Measurements from ENCODE around the gene RREB1. TPM values are rescaled to one million over a fixed set of nuclear protein-coding genes. Genes with fewer than 3 reads are reported as not detected.

The RREB1 gene
- total and polyA plus RNA-seq, 2 experiments from 2014 or later, result 8.5 to 25.5 TPM

DNA sequence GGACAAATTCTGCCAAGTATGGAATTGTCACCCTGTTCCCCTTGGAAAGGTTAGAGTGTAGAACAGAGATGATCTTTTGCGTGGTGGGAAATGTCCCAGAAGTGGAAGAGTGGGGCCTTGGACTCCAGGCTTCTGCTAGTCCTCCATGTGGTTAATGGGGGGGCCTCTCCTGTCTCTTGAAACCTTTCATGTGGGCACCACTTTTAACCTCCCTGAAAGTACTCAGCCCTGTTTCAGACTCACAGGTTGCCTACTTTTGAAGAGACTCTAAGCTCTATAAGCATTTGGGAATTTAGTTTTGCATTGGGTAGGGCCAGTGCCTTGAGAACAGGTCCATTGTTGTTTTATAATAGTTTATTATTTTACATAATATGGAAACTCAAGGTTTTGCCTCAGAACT is 17.5 kb downstream of the RREB1 start:
- no peaks in the 10 kb centered on the region for H3F3A ChIP-seq (replicated peaks; ENCODE audit: low read depth)
- peaks cover 20% of the 10 kb centered on the region for H3K36me3 Mint-ChIP-seq (ENCODE audit: low read depth)
- no peak overlapping the region for H3K27ac ChIP-seq (ENCODE audit: low read depth)
- no peak overlapping the region for H3K27ac Mint-ChIP-seq
- H3K9me3 Mint-ChIP-seq, result no peaks in the 10 kb centered on the region; the same call in 2 of the 3 replicates
- DNase-seq (ENCODE audit: low spot score) (no peak), ATAC-seq (no peak)
- H3K9me2 ChIP-seq (ENCODE audit: insufficient read depth), result no peaks in the 10 kb centered on the region
- peaks cover 97% of the 10 kb centered on the region for H3K79me2 ChIP-seq (replicated peaks; ENCODE audit: insufficient read depth)
- peaks cover 7% of the 10 kb centered on the region; the same call in 1 of the 2 replicates for H4K20me1 ChIP-seq (replicated peaks; ENCODE audit: insufficient read depth)
- no peak overlapping the region for H2AFZ ChIP-seq
- peaks cover 35% of the 10 kb centered on the region for H3K4me1 Mint-ChIP-seq
- H3K4me2 ChIP-seq, result no peak overlapping the region
- H3K4me3 Mint-ChIP-seq, result no peak overlapping the region
- H3K27me3 Mint-ChIP-seq (ENCODE audit: insufficient read depth, low read depth, poor library complexity), result peaks cover 4% of the 10 kb centered on the region
- no peaks in the 10 kb centered on the region for H3K27me3 ChIP-seq (ENCODE audit: insufficient read depth)
- no peaks in the 10 kb centered on the region for H3K36me3 ChIP-seq (ENCODE audit: insufficient read depth)
- H3K4me1 ChIP-seq (ENCODE audit: insufficient read depth), result peaks cover 10% of the 10 kb centered on the region; the same call in 1 of the 2 replicates
- TF ChIP-seq ZNF331 (CRISPR knock-in tag; IDR thresholded peaks at IDR 0.05; ENCODE audit: low read depth) (no peak), ZNF114 (CRISPR knock-in tag; IDR thresholded peaks at IDR 0.05) (no peak), STAT1 (IDR thresholded peaks at IDR 0.05; ENCODE audit: unreplicated experiment) (no peak)
- TF ChIP-seq, protein P1, sequence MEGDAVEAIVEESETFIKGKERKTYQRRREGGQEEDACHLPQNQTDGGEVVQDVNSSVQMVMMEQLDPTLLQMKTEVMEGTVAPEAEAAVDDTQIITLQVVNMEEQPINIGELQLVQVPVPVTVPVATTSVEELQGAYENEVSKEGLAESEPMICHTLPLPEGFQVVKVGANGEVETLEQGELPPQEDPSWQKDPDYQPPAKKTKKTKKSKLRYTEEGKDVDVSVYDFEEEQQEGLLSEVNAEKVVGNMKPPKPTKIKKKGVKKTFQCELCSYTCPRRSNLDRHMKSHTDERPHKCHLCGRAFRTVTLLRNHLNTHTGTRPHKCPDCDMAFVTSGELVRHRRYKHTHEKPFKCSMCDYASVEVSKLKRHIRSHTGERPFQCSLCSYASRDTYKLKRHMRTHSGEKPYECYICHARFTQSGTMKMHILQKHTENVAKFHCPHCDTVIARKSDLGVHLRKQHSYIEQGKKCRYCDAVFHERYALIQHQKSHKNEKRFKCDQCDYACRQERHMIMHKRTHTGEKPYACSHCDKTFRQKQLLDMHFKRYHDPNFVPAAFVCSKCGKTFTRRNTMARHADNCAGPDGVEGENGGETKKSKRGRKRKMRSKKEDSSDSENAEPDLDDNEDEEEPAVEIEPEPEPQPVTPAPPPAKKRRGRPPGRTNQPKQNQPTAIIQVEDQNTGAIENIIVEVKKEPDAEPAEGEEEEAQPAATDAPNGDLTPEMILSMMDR (conservative IDR thresholded peaks at IDR 0.05; ENCODE audit: low read depth in 2 of 2), result no peak
- no peak overlapping the region for H3K4me3 ChIP-seq

GRCh38 chr6:7126754-7127153 is 19.0 kb downstream of the RREB1 start:
- peaks cover 7% of the 10 kb centered on the region; the same call in 1 of the 2 replicates for H4K20me1 ChIP-seq (replicated peaks; ENCODE audit: insufficient read depth)
- H3K9me2 ChIP-seq (ENCODE audit: insufficient read depth), result no peaks in the 10 kb centered on the region
- Mint-ChIP-seq H3K4me3 (no peak overlapping the region), H3K27ac (no peak overlapping the region), H3K4me1 (peaks cover 33% of the 10 kb centered on the region), H3K9me3 (no peaks in the 10 kb centered on the region; the same call in 2 of the 3 replicates), H3K36me3 (ENCODE audit: low read depth) (peaks cover 20% of the 10 kb centered on the region), H3K27me3 (ENCODE audit: insufficient read depth, low read depth, poor library complexity) (peaks cover 4% of the 10 kb centered on the region)
- ATAC-seq (no peak), DNase-seq (ENCODE audit: low spot score) (no peak)
- H3K4me2 ChIP-seq, result no peak overlapping the region
- peaks cover 10% of the 10 kb centered on the region; the same call in 1 of the 2 replicates for H3K4me1 ChIP-seq (ENCODE audit: insufficient read depth)
- H3K27me3 ChIP-seq (ENCODE audit: insufficient read depth), result no peaks in the 10 kb centered on the region
- H3K79me2 ChIP-seq (replicated peaks; ENCODE audit: insufficient read depth), result peaks cover 95% of the 10 kb centered on the region
- H3F3A ChIP-seq (replicated peaks; ENCODE audit: low read depth), result no peaks in the 10 kb centered on the region
- no peak overlapping the region for H3K27ac ChIP-seq (ENCODE audit: low read depth)
- TF ChIP-seq REST (IDR thresholded peaks at IDR 0.05; ENCODE audit: unreplicated experiment), result no peak
- TF ChIP-seq NANOG (IDR thresholded peaks at IDR 0.05; ENCODE audit: borderline replicate concordance), result no peak
- TF ChIP-seq JUNB (IDR thresholded peaks at IDR 0.05; ENCODE audit: unreplicated experiment), result no peak
- no peak for TF ChIP-seq ZNF462 (CRISPR knock-in tag; IDR thresholded peaks at IDR 0.05)
- no peak for TF ChIP-seq EZH2 (IDR thresholded peaks at IDR 0.05; ENCODE audit: low read depth, unreplicated experiment)
- no peak for TF ChIP-seq ZNF114 (CRISPR knock-in tag; IDR thresholded peaks at IDR 0.05)
- TF ChIP-seq CREB1 (CRISPR knock-in tag; IDR thresholded peaks at IDR 0.05; ENCODE audit: low read depth), result no peak
- no peak for TF ChIP-seq ZNF331 (CRISPR knock-in tag; IDR thresholded peaks at IDR 0.05; ENCODE audit: low read depth)
- H2AFZ ChIP-seq, result no peak overlapping the region
- H3K36me3 ChIP-seq (ENCODE audit: insufficient read depth), result no peaks in the 10 kb centered on the region
- H3K4me3 ChIP-seq, result no peak overlapping the region

All from GM23338 (cell line).